GM12878 (cell line): Measurements from ENCODE around the gene RPL37. TPM values are rescaled to one million over a fixed set of nuclear protein-coding genes. Genes with fewer than 3 reads are reported as not detected.

Source experiments
- ATAC-seq: fragments of 200-7000 bp; cut with Tn5 transposase; 3 replicates; pipeline ENCODE4 v1.9.1; 2020; ENCODE audit warnings: mild to moderate bottlenecking, moderate library complexity
- BruUV-seq: library from RNA; stranded (reverse); fragments of 400-500 nt; replicated peaks from 2 replicates; lab custom pipeline; 2021; lab: Mats Ljungman, UMichigan
- CTCF ChIA-PET: fragments of 300-600 bp; sonication (Branson Sonifier 250); formaldehyde crosslinking; extraction: SDS; loops from one replicate; lab custom pipeline; 2021; ENCODE audit warnings: inconsistent platforms; lab: Yijun Ruan, JAX
- POLR2A ChIA-PET: fragments of 350-600 bp; formaldehyde crosslinking; extraction: SDS; loops from one replicate; lab custom pipeline; 2021; ENCODE audit warnings: inconsistent platforms; lab: Charles Lee
- RAD21 ChIA-PET: fragments of 300-600 bp; sonication (Branson Sonifier 250); formaldehyde crosslinking; loops from one replicate; lab custom pipeline; 2023; ENCODE audit warnings: antibody characterized with exemption; ENCODE audit not compliant: unreplicated experiment; lab: Charles Lee
- SMC1A ChIA-PET: fragments of 300-600 bp; sonication (Branson Sonifier 250); formaldehyde crosslinking; loops from one replicate; lab custom pipeline; 2023; ENCODE audit not compliant: unreplicated experiment, uncharacterized antibody; lab: Charles Lee
- DNase-seq: peaks from one replicate; pipeline ENCODE4 v3.0.0-alpha.2; 2011; ENCODE audit warnings: low read depth, low spot score
- FAIRE-seq: peaks from 3 replicates; lab custom pipeline; 2011; peaks lifted over from hg19 to GRCh38; lab: Jason Lieb, UNC
- H2AFZ ChIP-seq: 2 replicates; pipeline ENCODE4 v1.6.0; 2011; ENCODE audit warnings: low read depth, low read length, control low read depth; ENCODE audit not compliant: control insufficient read depth
- H3K27ac ChIP-seq: 2 replicates; pipeline ENCODE4 v1.5.1; 2011; ENCODE audit warnings: control low read depth; ENCODE audit not compliant: control insufficient read depth, insufficient read depth
- H3K27me3 ChIP-seq, 2 experiments: replicated peaks in 1 of 2; 2 replicates each; pipeline versions ENCODE4 v1.6.0 to v1.6.1; 2011; ENCODE audit warnings: low read length in 1 of 2; ENCODE audit not compliant: control insufficient read depth in 2 of 2, insufficient read depth in 2 of 2
- H3K36me3 ChIP-seq, 2 experiments: 2 replicates each; pipeline ENCODE4 v1.5.1; 2011; ENCODE audit warnings: low read length in 1 of 2; ENCODE audit not compliant: control insufficient read depth in 2 of 2, insufficient read depth in 2 of 2
- H3K4me1 ChIP-seq: 2 replicates; pipeline ENCODE4 v1.6.1; 2011; ENCODE audit warnings: mild to moderate bottlenecking, low read length, moderate library complexity, mixed read lengths; ENCODE audit not compliant: control insufficient read depth, insufficient read depth
- H3K4me2 ChIP-seq: 2 replicates; pipeline ENCODE4 v1.6.0; 2011; ENCODE audit warnings: control low read depth; ENCODE audit not compliant: control insufficient read depth, insufficient read depth
- H3K4me3 ChIP-seq: fragments of 200-600 bp; sonication (generic); 2 replicates; pipeline ENCODE4 v1.5.1; 2016
- H3K79me2 ChIP-seq: 2 replicates; pipeline ENCODE4 v1.6.0; 2011; ENCODE audit warnings: low read length; ENCODE audit not compliant: control insufficient read depth, insufficient read depth
- H3K9ac ChIP-seq: 2 replicates; pipeline ENCODE4 v1.8.0; 2011; ENCODE audit warnings: low read length, control low read depth, mixed read lengths; ENCODE audit not compliant: control insufficient read depth, insufficient read depth
- H3K9me3 ChIP-seq: replicated peaks from 3 replicates; pipeline ENCODE4 v1.5.1; 2011; ENCODE audit warnings: mild to moderate bottlenecking, low read length; ENCODE audit not compliant: control insufficient read depth, insufficient read depth
- H4K20me1 ChIP-seq: 2 replicates; pipeline ENCODE4 v1.6.0; 2011; ENCODE audit not compliant: control insufficient read depth, insufficient read depth
- BACH1 ChIP-seq: fragments of 450-650 bp; IDR thresholded peaks from 2 replicates; pipeline ENCODE4 v1.6.1; 2017; ENCODE audit warnings: mild to moderate bottlenecking, borderline replicate concordance
- ESRRA ChIP-seq: IDR thresholded peaks from 2 replicates; pipeline ENCODE4 v1.6.1; 2012; ENCODE audit warnings: mild to moderate bottlenecking, low read length, improper control_type of control experiment
- HSF1 ChIP-seq: fragments of 150-350 bp; IDR thresholded peaks from 2 replicates; pipeline ENCODE4 v1.6.1; 2014; ENCODE audit warnings: mild to moderate bottlenecking, low read depth, low read length
- IKZF2 ChIP-seq, 2 experiments: fragments of 450-650 bp; IDR thresholded peaks; 2 replicates each; pipeline ENCODE4 v1.6.1; 2017; ENCODE audit warnings: mild to moderate bottlenecking in 2 of 2, moderate library complexity in 2 of 2
- MAX ChIP-seq: IDR thresholded peaks from 2 replicates; pipeline ENCODE4 v1.6.1; 2012; ENCODE audit warnings: low read depth, low read length, improper control_type of control experiment
- PKNOX1 ChIP-seq: fragments of 450-650 bp; IDR thresholded peaks from 2 replicates; pipeline ENCODE4 v1.6.1; 2016; ENCODE audit warnings: mild to moderate bottlenecking
- POLR2A ChIP-seq: IDR thresholded peaks from 2 replicates; pipeline ENCODE4 v1.6.1; 2011; ENCODE audit warnings: low read depth, mild to moderate bottlenecking, low read length
- POLR2AphosphoS5 ChIP-seq: IDR thresholded peaks from 2 replicates; pipeline ENCODE4 v1.6.1; 2011; ENCODE audit warnings: mild to moderate bottlenecking, low read length, inconsistent platforms
- SP1 ChIP-seq: IDR thresholded peaks from one replicate; pipeline ENCODE4 v1.6.1; 2011; ENCODE audit warnings: low read depth, low read length
- WGBS: methylation state at CpG from one replicate; pipeline ENCODE4 v1.1.6; 2016; ENCODE audit warnings: low lambda C conversion rate; ENCODE audit not compliant: insufficient replicate concordance, insufficient coverage; ENCODE audit errors: missing lambda C conversion rate; 5-methylcytosine and 5-hydroxymethylcytosine counted together
- in situ Hi-C: fragments of 300-500 bp; cut with MboI; formaldehyde crosslinking; loops from 9 replicates; pipeline ENCODE4 v1.14.3; 2018; ENCODE audit warnings: mixed read lengths
- intact Hi-C: fragments of 100-400 bp; cut with micrococcal nuclease; formaldehyde crosslinking; loops from one replicate; pipeline ENCODE4 v1.14.2; 2022; ENCODE audit not compliant: unreplicated experiment
- polyA plus RNA-seq, 11 experiments: library from polyadenylated mRNA; depleted of rRNA in 4 of 11; unstranded in 6 of 11; stranded (reverse) in 5 of 11; fragments of >200 nt; fragmentation: Nextera tagmentation in 4 of 11; fragmentation: Illumina TruSeq in 1 of 11; extraction: Ambion mirVana in 4 of 11; extraction: Trizol in 1 of 11; gene quantifications; 1 replicate in 1 of 11; 2 replicates in 10 of 11; pipeline versions ENCODE4 v1.2.1 to v1.2.3, GENCODE V29; 2011 to 2016; ENCODE audit warnings: inconsistent platforms in 2 of 11, missing spikeins in 2 of 11, low read depth in 1 of 11
- total RNA-seq, 4 experiments: library from RNA; depleted of rRNA in 3 of 4; stranded (reverse); fragments of >200 nt in 3 of 4; fragmentation: Illumina TruSeq in 1 of 4; extraction: Trizol in 1 of 4; gene quantifications; 2 replicates each; pipeline versions ENCODE4 v1.2.1 to v1.2.3, GENCODE V29; 2013 to 2021

RPL37 gene
- total and polyA plus RNA-seq, 10 of the 15 experiments (the other 5 are each of a cell fraction or from before 2014, with no cell fraction given), result 1,697 to 6,216 (median 3,013) TPM

- H3K27ac ChIP-seq, result no peak overlapping the region
- H3K9me3 ChIP-seq, result no peaks in the 10 kb centered on the region
- CTCF ChIA-PET, result no interaction called here
- WGBS, result 91% methylated on average over 5 of the region's 5 CpGs
- H4K20me1 ChIP-seq, result no peaks in the 10 kb centered on the region; the same call in 1 of the 2 replicates
- POLR2A ChIA-PET, result interaction anchor here (0.6 kb wide), 1 partner anchor 80 kb away, joined by 3 read pairs; no protein-coding TSS in a partner anchor
- H3K79me2 ChIP-seq, result peaks cover 18% of the 10 kb centered on the region
- DNase-seq, result no peak
- no peak overlapping the region for H3K4me2 ChIP-seq
- in situ Hi-C loops (no loop called here), intact Hi-C loops (no loop called here)
- SMC1A ChIA-PET, result interaction anchor here (1.3 kb wide), 2 partner anchors 11 to 15 kb away, joined by 3 read pairs; no protein-coding TSS in a partner anchor
- TF ChIP-seq POLR2AphosphoS5, result peak; percentile 76
- TF ChIP-seq MAX, result no peak
- TF ChIP-seq SP1, result no peak
- TF ChIP-seq IKZF2 (IDR thresholded peaks at IDR 0.05), result no peak
- TF ChIP-seq BACH1, result peak; percentile 16; the same call in 1 of the 2 replicates
- TF ChIP-seq HSF1, result no peak
- TF ChIP-seq POLR2A, result peak; percentile 53
- TF ChIP-seq ESRRA, result no peak
- no peak for TF ChIP-seq PKNOX1
- no peak overlapping the region for H3K4me3 ChIP-seq
- RAD21 ChIA-PET, result no interaction called here
- no peak overlapping the region for H2AFZ ChIP-seq
- H3K4me1 ChIP-seq, result no peaks in the 10 kb centered on the region
- no peaks in the 10 kb centered on the region for H3K27me3 ChIP-seq
- no TSS peak for BruUV-seq
- H3K9ac ChIP-seq, result no peak overlapping the region
- no peak for ATAC-seq
- peaks cover 10 to 42% of the 10 kb centered on the region in 2 experiments for H3K36me3 ChIP-seq
- FAIRE-seq, result no peak
Measured at GRCh38 chr5:40826489-40827187, 8.4 kb downstream of the RPL37 start.
